ENCODE measurements around the gene SMAD9. TPM values are rescaled to one million over a fixed set of nuclear protein-coding genes. Genes with fewer than 3 reads are reported as not detected.
A peak's percentile ranks its signal among the peaks of the same experiment; 100 is the strongest.

Gene SMAD9
- total and polyA plus RNA-seq, 2 of the 13 experiments (the other 11 are each of a cell fraction or from before 2014, with no cell fraction given): 4.2 to 7.7 TPM

DNA sequence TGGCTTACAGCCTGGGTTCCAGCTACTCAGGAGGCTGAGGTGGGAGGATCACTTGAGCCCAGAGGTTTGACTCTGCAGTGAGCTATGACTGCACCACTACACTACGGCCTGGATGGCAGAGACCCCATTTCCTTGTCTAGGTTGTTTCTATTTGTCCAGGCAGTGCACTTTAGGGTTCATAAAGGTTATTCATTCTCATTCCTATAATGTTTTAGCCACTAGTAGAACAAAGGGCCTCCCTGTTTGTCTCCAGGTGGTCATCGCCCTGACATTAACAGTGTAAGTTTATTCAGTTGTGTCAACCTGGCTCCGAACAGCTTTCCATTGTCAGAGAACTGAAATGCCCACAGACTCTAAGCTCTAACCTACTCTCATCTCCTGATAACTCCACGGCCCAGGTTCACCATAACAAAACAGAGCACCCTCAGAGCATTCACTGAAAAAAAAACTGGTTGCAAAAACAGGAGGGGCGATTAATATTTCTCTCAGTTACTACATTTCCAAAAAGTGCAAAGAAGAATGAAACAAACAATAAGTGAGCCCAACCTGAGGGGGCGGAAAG lies 37.1 kb downstream of the SMAD9 start (continued):
- no peak for TF ChIP-seq ZNF569 (CRISPR knock-in tag; IDR thresholded peaks at IDR 0.05; ENCODE audit: borderline replicate concordance)
- TF ChIP-seq NONO (IDR thresholded peaks at IDR 0.05): no peak
- 0 out of 2 replicates have a peak, but pooled peaks have one; percentile 53 for TF ChIP-seq NONO (CRISPR knock-in tag; conservative IDR thresholded peaks at IDR 0.05)
- TF ChIP-seq, protein P1, sequence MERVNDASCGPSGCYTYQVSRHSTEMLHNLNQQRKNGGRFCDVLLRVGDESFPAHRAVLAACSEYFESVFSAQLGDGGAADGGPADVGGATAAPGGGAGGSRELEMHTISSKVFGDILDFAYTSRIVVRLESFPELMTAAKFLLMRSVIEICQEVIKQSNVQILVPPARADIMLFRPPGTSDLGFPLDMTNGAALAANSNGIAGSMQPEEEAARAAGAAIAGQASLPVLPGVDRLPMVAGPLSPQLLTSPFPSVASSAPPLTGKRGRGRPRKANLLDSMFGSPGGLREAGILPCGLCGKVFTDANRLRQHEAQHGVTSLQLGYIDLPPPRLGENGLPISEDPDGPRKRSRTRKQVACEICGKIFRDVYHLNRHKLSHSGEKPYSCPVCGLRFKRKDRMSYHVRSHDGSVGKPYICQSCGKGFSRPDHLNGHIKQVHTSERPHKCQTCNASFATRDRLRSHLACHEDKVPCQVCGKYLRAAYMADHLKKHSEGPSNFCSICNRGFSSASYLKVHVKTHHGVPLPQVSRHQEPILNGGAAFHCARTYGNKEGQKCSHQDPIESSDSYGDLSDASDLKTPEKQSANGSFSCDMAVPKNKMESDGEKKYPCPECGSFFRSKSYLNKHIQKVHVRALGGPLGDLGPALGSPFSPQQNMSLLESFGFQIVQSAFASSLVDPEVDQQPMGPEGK (CRISPR knock-in tag; IDR thresholded peaks at IDR 0.05): peak; percentile 13; the same call in 1 of the 2 replicates
- no peak for TF ChIP-seq ARNT (IDR thresholded peaks at IDR 0.05)
- no peak for TF ChIP-seq ZNF431 (CRISPR knock-in tag; IDR thresholded peaks at IDR 0.05; ENCODE audit: borderline replicate concordance, low read depth)
- TF ChIP-seq ZSCAN25 (CRISPR knock-in tag; IDR thresholded peaks at IDR 0.05): 0 out of 2 replicates have a peak, but pooled peaks have one; percentile 50
- TF ChIP-seq FOSL2 (CRISPR knock-in tag; IDR thresholded peaks at IDR 0.05): peak; percentile 41; the same call in 1 of the 2 replicates
- no peak for TF ChIP-seq CEBPB (IDR thresholded peaks at IDR 0.05; ENCODE audit: borderline replicate concordance, low read depth, low read length)
- peak; percentile 92 for TF ChIP-seq SOX5 (CRISPR knock-in tag; IDR thresholded peaks at IDR 0.05; ENCODE audit: borderline replicate concordance)
- TF ChIP-seq ZMYM2 (CRISPR knock-in tag; IDR thresholded peaks at IDR 0.05): peak; percentile 90
- 0 out of 2 replicates have a peak, but pooled peaks have one; percentile 22 for TF ChIP-seq ZBTB20 (CRISPR knock-in tag; IDR thresholded peaks at IDR 0.05; ENCODE audit: borderline replicate concordance, low read depth)
- TF ChIP-seq ZMYM3 (CRISPR knock-in tag; IDR thresholded peaks at IDR 0.05): peak; percentile 97
- TF ChIP-seq HMGXB3 (CRISPR knock-in tag; IDR thresholded peaks at IDR 0.05; ENCODE audit: borderline replicate concordance): no peak; the same call in 1 of the 2 replicates
- TF ChIP-seq GATAD1 (CRISPR knock-in tag; IDR thresholded peaks at IDR 0.05): no peak
- TF ChIP-seq ATF7 (IDR thresholded peaks at IDR 0.05): no peak
- no peak for TF ChIP-seq ATF7 (CRISPR knock-in tag; IDR thresholded peaks at IDR 0.05)
- TF ChIP-seq ZFP1 (CRISPR knock-in tag; IDR thresholded peaks at IDR 0.05): 0 out of 2 replicates have a peak, but pooled peaks have one; percentile 16

All from HepG2 (cell line).